ENCODE data around the gene ZNF362.

Gene ZNF362

DNA sequence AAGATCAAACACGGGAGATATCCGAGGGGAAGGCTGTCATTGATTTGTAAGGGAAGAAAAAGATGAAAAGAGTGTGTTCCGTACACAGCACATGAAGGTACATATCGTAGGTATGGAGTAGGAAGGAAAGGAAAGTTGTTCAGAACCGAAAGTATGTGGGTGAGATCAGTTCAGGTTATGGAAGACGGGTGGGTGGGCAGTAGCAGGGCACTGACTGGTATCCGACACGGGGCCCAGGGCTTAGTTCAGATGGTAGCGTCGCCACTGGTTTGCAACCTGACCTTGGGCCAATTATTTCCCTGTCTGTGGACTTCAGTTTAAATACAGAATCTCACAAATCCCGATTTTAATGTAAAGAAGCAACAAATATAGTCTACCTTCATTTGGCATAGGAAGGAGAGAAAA, 92.4 kb downstream of the ZNF362 start:
- DNase-seq = no peak

DNA sequence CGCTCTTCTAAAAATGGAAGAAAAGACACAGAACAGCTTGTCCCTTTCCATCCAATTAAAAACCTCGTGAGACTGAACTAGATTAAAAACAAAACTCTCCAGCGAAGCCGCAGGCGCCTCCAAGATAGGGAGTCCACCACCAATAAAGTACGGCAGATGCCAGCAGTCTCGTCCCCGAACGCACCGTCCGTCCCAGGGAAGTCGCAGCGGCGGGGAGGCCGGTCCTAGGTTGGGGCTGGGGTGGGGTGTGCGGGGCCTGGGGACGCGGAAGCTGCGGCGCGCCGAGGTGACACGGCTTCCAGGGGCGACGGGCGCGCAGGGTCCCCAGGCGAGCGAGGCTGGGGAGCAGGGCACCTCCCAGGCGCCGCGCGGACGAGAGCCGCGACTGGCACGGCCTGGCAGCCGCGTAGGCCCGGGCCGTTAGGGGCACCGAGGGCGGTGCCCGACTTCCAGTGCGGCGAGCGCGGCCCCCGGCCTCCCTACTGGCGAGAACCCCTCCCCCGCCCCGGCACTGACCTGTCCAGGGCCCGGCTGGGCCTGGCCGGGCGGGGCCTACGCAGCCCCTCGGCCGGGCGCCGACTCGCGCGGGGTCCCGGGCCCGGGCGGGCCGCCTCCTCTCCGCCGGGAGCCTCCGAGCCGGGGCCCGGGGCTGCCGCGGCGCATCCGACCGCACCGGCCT, 92.9 kb downstream of the ZNF362 start:
- DNase-seq = no peak

DNA sequence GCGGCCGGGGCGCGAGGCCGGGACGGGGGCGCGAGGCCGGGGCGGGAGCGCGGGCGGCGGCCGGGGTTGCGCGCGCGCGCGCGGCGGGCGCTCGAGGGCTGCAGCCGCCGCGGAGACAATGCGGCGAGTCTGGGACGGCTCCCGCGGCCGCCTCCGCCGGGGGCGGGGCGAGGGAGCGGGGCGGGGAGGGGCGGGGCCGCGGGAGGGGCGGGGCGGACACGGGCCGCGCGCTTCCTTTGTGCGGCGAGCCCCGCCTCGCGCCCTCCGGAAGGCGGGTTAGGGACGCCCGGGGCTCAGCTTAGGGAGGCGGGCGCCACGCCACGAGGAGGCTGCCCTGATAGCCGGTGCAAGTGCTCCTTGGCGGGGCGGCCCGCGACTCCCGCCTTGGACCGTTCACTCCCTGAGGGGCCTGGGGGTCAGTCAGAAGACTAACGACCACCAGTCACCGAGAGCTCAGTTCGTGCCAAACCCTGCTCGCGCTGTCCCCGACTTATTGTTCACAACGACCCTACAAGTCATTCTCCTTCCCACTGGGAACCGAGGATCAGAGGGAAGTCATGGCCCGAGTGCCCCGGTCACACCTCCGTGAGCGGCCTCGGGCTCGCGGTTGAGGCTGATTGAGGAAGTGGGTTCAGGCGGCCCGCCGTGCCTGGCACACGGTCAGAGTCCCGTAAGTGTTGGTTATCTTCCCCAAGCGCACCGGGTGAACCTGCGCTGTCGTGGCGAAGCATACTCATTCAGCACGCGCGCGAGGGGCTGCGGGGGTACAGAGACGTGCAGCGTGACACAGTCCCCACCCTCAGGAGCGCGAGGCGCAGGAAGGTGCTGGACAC, 93.7 kb downstream of the ZNF362 start:
- peak; percentile 88 for DNase-seq
